ENCODE measurements around the gene RPRD1B. TPM values are rescaled to one million over a fixed set of nuclear protein-coding genes. Genes with fewer than 3 reads are reported as not detected.
"Not testable (repeated sequence)": the region's sequence is repeated elsewhere in the genome, so short reads cannot be mapped to it uniquely, and the experiment has no call there.

RPRD1B gene
- polyA plus RNA-seq, 1 experiment = 21.0 TPM

GRCh38 chr20:38104285-38104684 is 70.7 kb downstream of the RPRD1B start:
- no peaks in the 10 kb centered on the region for H3K36me3 ChIP-seq (ENCODE audit: control insufficient read depth, insufficient read depth, low read length)
- no peak for DNase-seq (ENCODE audit: low read depth)
- TF ChIP-seq CTCF (IDR thresholded peaks at IDR 0.05; ENCODE audit: insufficient read depth, low read depth, low read length) = no peak
- CTCF ChIA-PET = no interaction called here
- 0 out of 2 replicates have a peak, but pooled peaks cover 2% of the 10 kb centered on the region for H3K27me3 ChIP-seq (ENCODE audit: control insufficient read depth, insufficient read depth, low read length)
- H3K4me3 ChIP-seq (ENCODE audit: low read depth, low read length) = no peak overlapping the region
- POLR2A ChIA-PET = interaction anchor here (0.7 kb wide), 1 partner anchor 92 kb away, joined by 5 read pairs; no protein-coding TSS in a partner anchor

- TF ChIP-seq CTCF (IDR thresholded peaks at IDR 0.05; ENCODE audit: insufficient read depth, low read depth, low read length) = no peak
- no peak for DNase-seq (ENCODE audit: low read depth)
- ChIA-PET POLR2A (no interaction called here), CTCF (no interaction called here)
- H3K4me3 ChIP-seq (ENCODE audit: low read depth, low read length) = no peak overlapping the region
- 0 out of 2 replicates have a peak, but pooled peaks cover 2% of the 10 kb centered on the region for H3K27me3 ChIP-seq (ENCODE audit: control insufficient read depth, insufficient read depth, low read length)
- no peaks in the 10 kb centered on the region for H3K36me3 ChIP-seq (ENCODE audit: control insufficient read depth, insufficient read depth, low read length)
Measured at GRCh38 chr20:38106461-38106860, 72.9 kb downstream of the RPRD1B start.

- H3K4me3 ChIP-seq (ENCODE audit: low read depth, low read length); DNase-seq (ENCODE audit: low read depth); POLR2A ChIA-PET; H3K36me3 ChIP-seq (ENCODE audit: control insufficient read depth, insufficient read depth, low read length); H3K27me3 ChIP-seq (ENCODE audit: control insufficient read depth, insufficient read depth, low read length); CTCF ChIA-PET: not testable (repeated sequence)
Measured at GRCh38 chr20:38107386-38107785, 73.8 kb downstream of the RPRD1B start.

GRCh38 chr20:38107916-38108315 is 74.4 kb downstream of the RPRD1B start:
- H3K4me3 ChIP-seq (ENCODE audit: low read depth, low read length); H3K36me3 ChIP-seq (ENCODE audit: control insufficient read depth, insufficient read depth, low read length); DNase-seq (ENCODE audit: low read depth); H3K27me3 ChIP-seq (ENCODE audit: control insufficient read depth, insufficient read depth, low read length); CTCF ChIA-PET; POLR2A ChIA-PET: not testable (repeated sequence)

- Histone ChIP-seq H3K4me3 (ENCODE audit: low read depth, low read length) (no peak overlapping the region), H3K27me3 (ENCODE audit: control insufficient read depth, insufficient read depth, low read length) (0 out of 2 replicates have a peak, but pooled peaks cover 2% of the 10 kb centered on the region), H3K36me3 (ENCODE audit: control insufficient read depth, insufficient read depth, low read length) (no peaks in the 10 kb centered on the region)
- ChIA-PET CTCF (interaction anchor here (0.8 to 3.0 kb wide), 4 partner anchors 17 to 65 kb away, joined by 3 to 21 read pairs (median 3); no protein-coding TSS in a partner anchor), POLR2A (no interaction called here)
- DNase-seq (ENCODE audit: low read depth) = peak; percentile 55
- TF ChIP-seq CTCF (IDR thresholded peaks at IDR 0.05; ENCODE audit: insufficient read depth, low read depth, low read length) = no peak
Measured at GRCh38 chr20:38108438-38108985, 75.0 kb downstream of the RPRD1B start.

- TF ChIP-seq CTCF (IDR thresholded peaks at IDR 0.05; ENCODE audit: insufficient read depth, low read depth, low read length) = no peak
- Histone ChIP-seq H3K27me3 (ENCODE audit: control insufficient read depth, insufficient read depth, low read length) (0 out of 2 replicates have a peak, but pooled peaks cover 2% of the 10 kb centered on the region), H3K4me3 (ENCODE audit: low read depth, low read length) (no peak overlapping the region), H3K36me3 (ENCODE audit: control insufficient read depth, insufficient read depth, low read length) (no peaks in the 10 kb centered on the region)
- DNase-seq (ENCODE audit: low read depth) = peak; percentile 46
- CTCF ChIA-PET = interaction anchor here (0.8 to 3.0 kb wide), 6 partner anchors 17 to 88 kb away, joined by 3 to 21 read pairs (median 3); partner anchors contain the start of gene TGM2
- POLR2A ChIA-PET = no interaction called here
Measured at GRCh38 chr20:38108986-38109541, 75.5 kb downstream of the RPRD1B start.

Measured in BJ (cell line).